ENCODE results near the gene ZCCHC9. TPM values are rescaled to one million over a fixed set of nuclear protein-coding genes. Genes with fewer than 3 reads are reported as not detected.

The ZCCHC9 gene
- total RNA-seq, 1 experiment from 2014 or later, result 22.0 TPM

DNA sequence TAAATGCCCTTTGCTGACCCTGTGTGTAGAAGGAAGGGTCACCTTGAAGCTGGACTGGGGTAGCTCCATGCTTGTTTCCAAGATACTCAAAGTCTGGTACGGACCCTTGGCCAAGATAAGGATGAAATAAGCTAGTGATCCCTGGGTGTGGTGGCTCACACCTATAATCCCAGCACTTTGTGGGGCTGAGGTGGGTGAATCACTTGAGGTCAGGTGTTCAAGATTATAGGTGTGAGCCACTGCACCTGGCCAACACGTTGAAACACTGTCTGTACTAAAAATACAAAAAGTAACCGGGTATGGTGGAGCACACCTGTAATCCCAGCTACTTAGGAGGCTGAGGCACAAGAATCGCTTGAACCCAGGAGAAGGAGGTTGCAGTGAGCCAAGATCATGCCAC, 59.3 kb downstream of the ZCCHC9 start:
- H3K9me2 ChIP-seq (ENCODE audit: insufficient read depth), result no peaks in the 10 kb centered on the region
- no peaks in the 10 kb centered on the region for H4K20me1 ChIP-seq (ENCODE audit: insufficient read depth)
- CTCF ChIA-PET, result no interaction called here
- H3K27ac ChIP-seq, result no peak overlapping the region
- POLR2A ChIA-PET (ENCODE audit: unreplicated experiment), result interaction anchor here (0.5 kb wide), 1 partner anchor 401 kb away, joined by 3 read pairs; no protein-coding TSS in a partner anchor
- intact Hi-C loops (cut with micrococcal nuclease; ENCODE audit: unreplicated experiment), result no loop called here
- H3K27me3 ChIP-seq (ENCODE audit: insufficient read depth, low read depth), result no peaks in the 10 kb centered on the region
- no peak overlapping the region for H3K4me3 ChIP-seq
- H3K9me3 ChIP-seq (ENCODE audit: insufficient read depth, low read depth), result no peaks in the 10 kb centered on the region
- DNase-seq, result no peak
- H3K36me3 ChIP-seq (ENCODE audit: low read depth), result no peaks in the 10 kb centered on the region
- BruUV-seq (replicated peaks), result no TSS peak
- no peak overlapping the region for H3K4me2 ChIP-seq
- no peaks in the 10 kb centered on the region for H3K4me1 ChIP-seq (replicated peaks; ENCODE audit: insufficient read depth)
- no peak for TF ChIP-seq CTCF (conservative IDR thresholded peaks at IDR 0.05)
- TF ChIP-seq EZH2 (IDR thresholded peaks at IDR 0.05; ENCODE audit: low read depth), result no peak
- no peak overlapping the region for H2AFZ ChIP-seq
- no peaks in the 10 kb centered on the region for H3F3A ChIP-seq (ENCODE audit: insufficient read depth, low read depth)
- H3K79me2 ChIP-seq (ENCODE audit: low read depth), result no peaks in the 10 kb centered on the region

DNA sequence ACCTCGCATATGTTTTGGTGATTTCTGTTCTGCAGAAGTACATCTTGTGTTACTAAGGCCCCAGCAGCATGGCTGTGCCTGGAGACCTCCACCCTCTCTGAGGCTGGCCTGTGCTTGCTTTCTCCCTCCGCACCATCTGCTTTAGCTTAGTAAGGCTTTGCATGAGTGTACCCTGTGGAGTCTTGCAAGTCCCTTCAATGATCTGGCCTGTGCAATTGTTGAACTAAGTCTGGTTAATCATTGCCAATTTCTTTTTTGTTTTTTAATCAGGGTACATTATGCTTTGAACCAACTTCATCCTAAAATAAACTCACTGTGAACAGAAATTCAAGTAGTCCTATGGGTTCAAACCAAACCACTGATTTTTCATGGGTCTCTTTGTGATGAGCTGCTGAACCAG, 60.2 kb downstream of the ZCCHC9 start:
- no peaks in the 10 kb centered on the region for H3K36me3 ChIP-seq (ENCODE audit: low read depth)
- H4K20me1 ChIP-seq (ENCODE audit: insufficient read depth), result no peaks in the 10 kb centered on the region
- POLR2A ChIA-PET (ENCODE audit: unreplicated experiment), result no interaction called here
- no peak overlapping the region for H3K4me3 ChIP-seq
- H3K4me1 ChIP-seq (replicated peaks; ENCODE audit: insufficient read depth), result no peaks in the 10 kb centered on the region
- TF ChIP-seq CTCF (conservative IDR thresholded peaks at IDR 0.05) (no peak), EZH2 (IDR thresholded peaks at IDR 0.05; ENCODE audit: low read depth) (no peak)
- intact Hi-C loops (cut with micrococcal nuclease; ENCODE audit: unreplicated experiment), result no loop called here
- no peaks in the 10 kb centered on the region for H3K27me3 ChIP-seq (ENCODE audit: insufficient read depth, low read depth)
- no peak for DNase-seq
- CTCF ChIA-PET, result interaction anchor here (0.7 kb wide), 1 partner anchor 873 kb away, joined by 3 read pairs; no protein-coding TSS in a partner anchor
- no peaks in the 10 kb centered on the region for H3K9me2 ChIP-seq (ENCODE audit: insufficient read depth)
- H3F3A ChIP-seq (ENCODE audit: insufficient read depth, low read depth), result no peaks in the 10 kb centered on the region
- no peak overlapping the region for H2AFZ ChIP-seq
- H3K27ac ChIP-seq, result no peak overlapping the region
- no peak overlapping the region for H3K4me2 ChIP-seq
- H3K9me3 ChIP-seq (ENCODE audit: insufficient read depth, low read depth), result no peaks in the 10 kb centered on the region
- H3K79me2 ChIP-seq (ENCODE audit: low read depth), result no peaks in the 10 kb centered on the region
- no TSS peak for BruUV-seq (replicated peaks)

Other genes with a start within 250 kb of the ZCCHC9 start
- not detected in 2 replicates for gene CKMT2, start 68.3 kb upstream of the ZCCHC9 start, total RNA-seq (2021)
- gene ACOT12, start 92.5 kb downstream of the ZCCHC9 start, total RNA-seq (2021), result not detected in 2 replicates